Heart right ventricle (tissue), 16 donors: ENCODE data around the gene SPON2. TPM values are rescaled to one million over a fixed set of nuclear protein-coding genes. Genes with fewer than 3 reads are reported as not detected.

Source experiments
- ATAC-seq, 8 donors: fragments of 200-7000 bp; cut with Tn5 transposase; one replicate each; pipeline ENCODE4 v1.9.1; 2020; ENCODE audit warnings: mild to moderate bottlenecking in 8 of 8, moderate library complexity in 8 of 8, moderate number of reproducible peaks in 1 of 8
- DNase-seq, 2 donors: peaks; one replicate each; pipeline ENCODE4 v3.0.0-alpha.2; 2020
- H3K27ac ChIP-seq, 10 donors: fragments of 200-600 bp; sonication (generic) in 2 of 10; one replicate each; pipeline versions ENCODE4 v1.5.0 to v1.8.0; 2020 to 2022; ENCODE audit warnings: mild to moderate bottlenecking in 3 of 10
- H3K27me3 ChIP-seq, 7 donors: fragments of 200-600 bp; one replicate each; pipeline ENCODE4 v1.8.0; 2021 to 2022; ENCODE audit warnings: mild to moderate bottlenecking in 2 of 7
- H3K36me3 ChIP-seq, 9 donors: fragments of 200-600 bp; sonication (generic) in 1 of 9; one replicate each; pipeline versions ENCODE4 v1.5.0 to v1.8.0; 2020 to 2022; ENCODE audit warnings: mild to moderate bottlenecking in 2 of 9
- H3K4me1 ChIP-seq, 9 donors: fragments of 200-600 bp; sonication (generic) in 1 of 9; one replicate each; pipeline versions ENCODE4 v1.5.0 to v1.8.0; 2020 to 2022; ENCODE audit warnings: mild to moderate bottlenecking in 4 of 9
- H3K4me3 ChIP-seq, 10 donors: fragments of 200-600 bp; sonication (generic) in 2 of 10; one replicate each; pipeline versions ENCODE4 v1.5.0 to v1.8.0; 2020 to 2022; ENCODE audit warnings: mild to moderate bottlenecking in 7 of 10, moderate library complexity in 2 of 10
- H3K9me3 ChIP-seq, 11 donors: fragments of 200-600 bp in 10 of 11; sonication (generic) in 2 of 11; one replicate each; pipeline versions ENCODE4 v1.5.0 to v1.8.0; 2013 to 2022; ENCODE audit warnings: mild to moderate bottlenecking in 2 of 11, control low read depth in 1 of 11, moderate library complexity in 1 of 11
- WGBS, 2 donors: extraction: QIAGEN DNeasy Blood & Tissue Kit; methylation state at CpG; one replicate each; pipeline ENCODE4 v1.1.7; 2013; ENCODE audit warnings: inconsistent platforms in 1 of 2; 5-methylcytosine and 5-hydroxymethylcytosine counted together
- intact Hi-C, 10 donors: fragments of 100-400 bp; cut with DNase I; formaldehyde crosslinking; loops; one replicate each; pipeline versions ENCODE4 v1.11.1 to v1.14.2; 2022
- polyA plus RNA-seq, 2 donors: library from polyadenylated mRNA; stranded (reverse); fragments of 200-250 nt; gene quantifications; one replicate each; pipeline ENCODE4 v1.2.3, GENCODE V29; 2013
- total RNA-seq, 10 donors: library from RNA; stranded (reverse); fragmentation: NEBNext Ultra II Directional in 3 of 10; extraction: Animal tissue kit (Norgen Biotek cat#: 25700) in 3 of 10; gene quantifications; one replicate each; pipeline versions ENCODE4 v1.2.1 to v1.2.4, GENCODE V29; 2021 to 2023
- TF ChIP-seq, protein P1 (sequence below), 9 donors: fragments of 200-600 bp; sonication (generic) in 2 of 9; IDR thresholded peaks; one replicate each; pipeline versions ENCODE4 v1.5.0 to v1.8.0; 2021 to 2022; ENCODE audit warnings: antibody characterized with exemption in 9 of 9, mild to moderate bottlenecking in 5 of 9, moderate library complexity in 1 of 9
- donor health status: Arrhythmogenic right ventricular cardiomyopathy.
- donor health status: ischemic (EF 13 %, LVEDD 7.1; RV severe dilation, severe dysfunction).
- donor health status: healthy with polysubstance abuse.
- donor health status: DM: no; HTN: yes; CAD: no.
- donor health status: DM: no; HTN: no; CAD: no.
- donor health status: ischemic (EF 25% LVEDD 6.9; RV normal size, moderate dysfunction).
- donor health status: ischemic (EF 25% LVEDD 5.7; RV mildly dilated, moderate dysfunction).
- donor health status: healthy.
- donor health status: DM: yes; HTN: yes; CAD: no.
- donor health status: Ischemic cardiomyopathy.
- donor health status: ischemic (EF 35%, LVEDD 5.7; RV mildly dilated, moderate dysfunction).
- donor health status: nonischemic (EF 11% LVEDD 7.7; RV severe dilation, severe dysfunction).
- donor health status: DM: yes; HTN: yes; CAD: no.
- donor health status: PGD.
- donor health status: ischemic (EF 29% LVEDD 5.4; RV normal size, mild dysfunction).
- donor health status: nonischemic (EF 23%, LVEDD 6.1; RV moderate dilation, normal function).

Gene SPON2
- total and polyA plus RNA-seq, 12 donors, result 5.3 to 40.5 (median 12.1) TPM

DNA sequence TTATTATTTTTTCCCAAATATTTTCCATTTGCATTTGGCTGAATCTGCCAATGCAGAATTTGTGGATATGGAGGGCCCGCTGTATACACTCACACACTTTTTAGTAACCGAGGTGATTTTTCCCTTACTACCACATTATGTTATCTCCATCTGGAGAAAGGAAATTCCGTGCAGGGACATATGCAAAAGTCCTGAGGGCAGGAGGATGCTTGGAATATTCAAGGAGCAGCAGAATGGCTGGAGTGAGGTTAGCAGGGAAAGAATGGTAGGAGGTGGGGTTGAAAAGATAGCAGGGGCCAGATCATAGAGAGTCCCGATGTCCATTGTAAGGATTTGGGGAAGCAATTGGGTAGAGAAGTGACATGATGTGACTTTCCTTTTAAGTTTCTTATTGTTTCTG, 47.6 kb downstream of the SPON2 start:
- intact Hi-C loops, result loop anchor here in 2 of 10 donors (5.0 to 10.0 kb wide), 2 partner anchors 227 to 390 kb away; no protein-coding TSS in a partner anchor
- TF ChIP-seq, protein P1, sequence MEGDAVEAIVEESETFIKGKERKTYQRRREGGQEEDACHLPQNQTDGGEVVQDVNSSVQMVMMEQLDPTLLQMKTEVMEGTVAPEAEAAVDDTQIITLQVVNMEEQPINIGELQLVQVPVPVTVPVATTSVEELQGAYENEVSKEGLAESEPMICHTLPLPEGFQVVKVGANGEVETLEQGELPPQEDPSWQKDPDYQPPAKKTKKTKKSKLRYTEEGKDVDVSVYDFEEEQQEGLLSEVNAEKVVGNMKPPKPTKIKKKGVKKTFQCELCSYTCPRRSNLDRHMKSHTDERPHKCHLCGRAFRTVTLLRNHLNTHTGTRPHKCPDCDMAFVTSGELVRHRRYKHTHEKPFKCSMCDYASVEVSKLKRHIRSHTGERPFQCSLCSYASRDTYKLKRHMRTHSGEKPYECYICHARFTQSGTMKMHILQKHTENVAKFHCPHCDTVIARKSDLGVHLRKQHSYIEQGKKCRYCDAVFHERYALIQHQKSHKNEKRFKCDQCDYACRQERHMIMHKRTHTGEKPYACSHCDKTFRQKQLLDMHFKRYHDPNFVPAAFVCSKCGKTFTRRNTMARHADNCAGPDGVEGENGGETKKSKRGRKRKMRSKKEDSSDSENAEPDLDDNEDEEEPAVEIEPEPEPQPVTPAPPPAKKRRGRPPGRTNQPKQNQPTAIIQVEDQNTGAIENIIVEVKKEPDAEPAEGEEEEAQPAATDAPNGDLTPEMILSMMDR (IDR thresholded peaks at IDR 0.05), result no peak
- DNase-seq (no peak), ATAC-seq (no peak)
- Histone ChIP-seq H3K27ac (no peak overlapping the region), H3K4me1 (no peaks in the 10 kb centered on the region), H3K27me3 (peaks cover 0 to 22% (median 10%) of the 10 kb centered on the region in 7 donors), H3K4me3 (no peak overlapping the region), H3K9me3 (peaks cover 0 to 5% (median 0%) of the 10 kb centered on the region in 11 donors), H3K36me3 (no peaks in the 10 kb centered on the region)
- 70 to 74% methylated on average over 4 of the region's 4 CpGs for WGBS, 2 donors

DNA sequence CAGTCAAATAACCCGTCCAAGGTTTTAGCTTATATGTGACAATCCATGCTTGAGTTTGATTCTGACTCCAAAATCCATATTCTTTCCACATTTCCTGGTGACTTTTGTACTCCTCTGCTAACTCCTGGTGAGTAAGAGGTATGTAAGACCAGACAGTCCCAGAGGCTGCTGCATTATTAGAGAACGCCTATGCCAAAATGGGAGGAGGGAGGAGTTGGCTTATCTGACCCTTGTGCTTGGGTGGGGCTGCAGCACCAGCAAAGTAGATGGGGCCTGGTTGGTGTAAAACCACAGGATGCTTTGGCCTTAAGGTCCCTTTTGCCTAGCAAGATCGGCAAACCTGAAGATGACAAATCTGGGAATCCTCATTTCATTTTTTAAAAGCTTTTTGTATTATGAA, 49.9 kb downstream of the SPON2 start:
- Histone ChIP-seq H3K27me3 (peaks cover 0 to 24% (median 8%) of the 10 kb centered on the region in 7 donors), H3K4me3 (no peak overlapping the region), H3K9me3 (peaks cover 0 to 5% (median 0%) of the 10 kb centered on the region in 11 donors), H3K4me1 (no peaks in the 10 kb centered on the region), H3K27ac (no peak overlapping the region), H3K36me3 (no peaks in the 10 kb centered on the region)
- ATAC-seq (no peak), DNase-seq (no peak)
- TF ChIP-seq, protein P1 (IDR thresholded peaks at IDR 0.05), result no peak
- intact Hi-C loops, result loop anchor here in 1 of 10 donors (10.0 kb wide), 1 partner anchor 392 kb away; no protein-coding TSS in a partner anchor
- WGBS, 2 donors, result 78 to 82% methylated on average over 3 of the region's 3 CpGs

Other genes starting within 250 kb of the SPON2 start
- 10 to 100 TPM; 21.0 to 38.1 (median 26.9) TPM for gene GAK, start 240.3 kb downstream of the SPON2 start, total RNA-seq
- 100 to 1,000 TPM in 1 of 2 donors, 10 to 100 TPM in 1; 48.6 to 105 TPM for gene GAK, start 240.3 kb downstream of the SPON2 start, polyA plus RNA-seq
- gene TMEM175, start 240.1 kb downstream of the SPON2 start, total RNA-seq, result 10 to 100 TPM; 15.6 to 27.9 (median 19.0) TPM
- gene TMEM175, start 240.1 kb downstream of the SPON2 start, polyA plus RNA-seq, result 10 to 100 TPM; 16.3 to 49.6 TPM
- 1 to 10 TPM; 2.8 to 5.2 (median 3.8) TPM for gene DGKQ, start 199.0 kb downstream of the SPON2 start, total RNA-seq
- gene DGKQ, start 199.0 kb downstream of the SPON2 start, polyA plus RNA-seq, result 1 to 10 TPM; 3.6 to 4.9 TPM
- gene IDUA, start 185.5 kb downstream of the SPON2 start, total RNA-seq, result 10 to 100 TPM in 1 of 10 donors, 1 to 10 TPM in 9; 6.0 to 10.4 (median 8.7) TPM
- 10 to 100 TPM in 1 of 2 donors, 1 to 10 TPM in 1; 4.6 to 13.3 TPM for gene IDUA, start 185.5 kb downstream of the SPON2 start, polyA plus RNA-seq
- under 1 TPM in 2 of 10 donors, not detected in 8; 0.28 to 0.38 TPM for gene SLC26A1, start 179.2 kb downstream of the SPON2 start, total RNA-seq
- under 1 TPM; 0.06 to 0.66 TPM for gene SLC26A1, start 179.2 kb downstream of the SPON2 start, polyA plus RNA-seq
- 10 to 100 TPM; 22.0 to 36.6 (median 28.1) TPM for gene FGFRL1, start 161.0 kb downstream of the SPON2 start, total RNA-seq
- 10 to 100 TPM; 17.1 to 24.3 TPM for gene FGFRL1, start 161.0 kb downstream of the SPON2 start, polyA plus RNA-seq
- 1 to 10 TPM in 1 of 10 donors, under 1 TPM in 5, not detected in 4; 0.21 to 2.1 (median 0.31) TPM for gene RNF212, start 59.0 kb downstream of the SPON2 start, total RNA-seq
- under 1 TPM; 0.29 to 0.87 TPM for gene RNF212, start 59.0 kb downstream of the SPON2 start, polyA plus RNA-seq
- gene CTBP1, start 76.5 kb upstream of the SPON2 start, total RNA-seq, result 100 to 1,000 TPM; 115 to 132 (median 122) TPM
- 100 to 1,000 TPM in 1 of 2 donors, 10 to 100 TPM in 1; 98.6 to 105 TPM for gene CTBP1, start 76.5 kb upstream of the SPON2 start, polyA plus RNA-seq
- gene MAEA, start 117.3 kb upstream of the SPON2 start, total RNA-seq, result 10 to 100 TPM; 39.1 to 72.8 (median 50.3) TPM
- gene MAEA, start 117.3 kb upstream of the SPON2 start, polyA plus RNA-seq, result 10 to 100 TPM; 43.2 to 55.7 TPM
- 1 to 10 TPM; 5.2 to 8.3 (median 6.6) TPM for gene UVSSA, start 174.6 kb upstream of the SPON2 start, total RNA-seq
- gene UVSSA, start 174.6 kb upstream of the SPON2 start, polyA plus RNA-seq, result 10 to 100 TPM in 1 of 2 donors, 1 to 10 TPM in 1; 2.4 to 11.9 TPM
- gene NKX1-1, start 233.9 kb upstream of the SPON2 start, total RNA-seq, result not detected
- gene NKX1-1, start 233.9 kb upstream of the SPON2 start, polyA plus RNA-seq, result not detected